Left renal pelvis (tissue), 4 donors: Measurements from ENCODE around the gene KRTCAP2. TPM values are rescaled to one million over a fixed set of nuclear protein-coding genes. Genes with fewer than 3 reads are reported as not detected.
"Not testable (repeated sequence)": the region's sequence is repeated elsewhere in the genome, so short reads cannot be mapped to it uniquely, and the experiment has no call there.

Source experiments
- DNase-seq, 4 donors: peaks; one replicate each; pipeline ENCODE4 v3.0.0-alpha.2; 2013; ENCODE audit warnings: low read depth in 4 of 4, low spot score in 3 of 4
- polyA plus RNA-seq, 4 donors: library from polyadenylated mRNA; unstranded; fragments of 120-200 nt; gene quantifications; one replicate each; pipeline ENCODE4 v1.2.1, GENCODE V29; 2013; ENCODE audit not compliant: insufficient read length in 4 of 4

The KRTCAP2 gene
- polyA plus RNA-seq, 4 donors = 139 to 182 (median 152) TPM

- no peak for DNase-seq
Measured at GRCh38 chr1:155170806-155171205, 2.3 kb downstream of the KRTCAP2 start.

- DNase-seq = no peak
Measured at GRCh38 chr1:155170101-155170785, 2.9 kb downstream of the KRTCAP2 start.

- DNase-seq = no peak
Measured at GRCh38 chr1:155169541-155169940, 3.6 kb downstream of the KRTCAP2 start.

GRCh38 chr1:155168456-155169210 lies 4.5 kb downstream of the KRTCAP2 start:
- DNase-seq = no peak

GRCh38 chr1:155168105-155168445 lies 5.0 kb downstream of the KRTCAP2 start:
- DNase-seq = not testable (repeated sequence)

- DNase-seq = no peak
Measured at GRCh38 chr1:155167166-155168104, 5.7 kb downstream of the KRTCAP2 start.

- peak in 1 of 4 donors; percentile 43 for DNase-seq
Measured at GRCh38 chr1:155166471-155167165, 6.5 kb downstream of the KRTCAP2 start.

- DNase-seq = no peak
Measured at GRCh38 chr1:155166051-155166470, 7.0 kb downstream of the KRTCAP2 start.

- DNase-seq = not testable (repeated sequence)
Measured at GRCh38 chr1:155164625-155165024, 8.5 kb downstream of the KRTCAP2 start.

- DNase-seq = not testable (repeated sequence)
Measured at GRCh38 chr1:155163785-155164184, 9.3 kb downstream of the KRTCAP2 start.

- not testable (repeated sequence) for DNase-seq
Measured at GRCh38 chr1:155162631-155163030, 10.5 kb downstream of the KRTCAP2 start.

- DNase-seq = no peak
Measured at GRCh38 chr1:155160128-155160527, 13.0 kb downstream of the KRTCAP2 start.

GRCh38 chr1:155158991-155159390 lies 14.1 kb downstream of the KRTCAP2 start:
- no peak for DNase-seq

GRCh38 chr1:155155996-155156643 lies 17.0 kb downstream of the KRTCAP2 start:
- DNase-seq = not testable (repeated sequence)

- no peak for DNase-seq
Measured at GRCh38 chr1:155145491-155145890, 27.6 kb downstream of the KRTCAP2 start.

- DNase-seq = no peak
Measured at GRCh38 chr1:155141749-155142148, 31.4 kb downstream of the KRTCAP2 start.

GRCh38 chr1:155140630-155140953 lies 32.5 kb downstream of the KRTCAP2 start:
- DNase-seq = no peak

- peak in 2 of 4 donors; percentile 59 to 69 for DNase-seq
Measured at GRCh38 chr1:155139895-155140629, 33.0 kb downstream of the KRTCAP2 start, which contains the start of gene DPM3. DPM3 (minus strand) TSS chr1:155140531; CDS start chr1:155140240, 291 bp downstream.
